GM21717 (cell line): ENCODE data around the gene SALL3.

ENCODE experiments used
- ATAC-seq: cut with Tn5 transposase; IDR thresholded peaks from one replicate; pipeline ENCODE4 v1.9.1; 2021; ENCODE audit warnings: mild to moderate bottlenecking, moderate library complexity; ENCODE audit not compliant: unreplicated experiment

Gene SALL3

DNA sequence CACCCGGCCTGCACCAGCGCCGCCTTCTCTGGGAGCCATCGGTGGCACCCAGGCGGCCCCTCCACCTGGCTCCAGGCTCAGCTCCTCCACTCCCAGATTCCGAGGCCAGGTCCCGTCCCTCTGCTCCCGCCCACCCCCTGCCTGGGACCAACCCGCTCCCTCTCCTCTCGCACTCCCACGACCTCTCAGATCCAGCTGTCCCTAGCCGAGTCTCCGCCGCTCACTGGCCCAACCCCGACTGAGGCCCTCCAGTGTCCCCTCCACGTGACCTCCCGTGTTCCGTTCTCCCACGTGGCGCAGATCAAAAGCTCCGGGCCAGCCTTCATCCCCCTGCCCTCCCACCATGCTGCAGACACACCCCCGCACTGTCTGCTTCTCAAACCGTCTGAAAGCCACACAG lies 14.4 kb upstream of the SALL3 start:
- ATAC-seq = no peak

DNA sequence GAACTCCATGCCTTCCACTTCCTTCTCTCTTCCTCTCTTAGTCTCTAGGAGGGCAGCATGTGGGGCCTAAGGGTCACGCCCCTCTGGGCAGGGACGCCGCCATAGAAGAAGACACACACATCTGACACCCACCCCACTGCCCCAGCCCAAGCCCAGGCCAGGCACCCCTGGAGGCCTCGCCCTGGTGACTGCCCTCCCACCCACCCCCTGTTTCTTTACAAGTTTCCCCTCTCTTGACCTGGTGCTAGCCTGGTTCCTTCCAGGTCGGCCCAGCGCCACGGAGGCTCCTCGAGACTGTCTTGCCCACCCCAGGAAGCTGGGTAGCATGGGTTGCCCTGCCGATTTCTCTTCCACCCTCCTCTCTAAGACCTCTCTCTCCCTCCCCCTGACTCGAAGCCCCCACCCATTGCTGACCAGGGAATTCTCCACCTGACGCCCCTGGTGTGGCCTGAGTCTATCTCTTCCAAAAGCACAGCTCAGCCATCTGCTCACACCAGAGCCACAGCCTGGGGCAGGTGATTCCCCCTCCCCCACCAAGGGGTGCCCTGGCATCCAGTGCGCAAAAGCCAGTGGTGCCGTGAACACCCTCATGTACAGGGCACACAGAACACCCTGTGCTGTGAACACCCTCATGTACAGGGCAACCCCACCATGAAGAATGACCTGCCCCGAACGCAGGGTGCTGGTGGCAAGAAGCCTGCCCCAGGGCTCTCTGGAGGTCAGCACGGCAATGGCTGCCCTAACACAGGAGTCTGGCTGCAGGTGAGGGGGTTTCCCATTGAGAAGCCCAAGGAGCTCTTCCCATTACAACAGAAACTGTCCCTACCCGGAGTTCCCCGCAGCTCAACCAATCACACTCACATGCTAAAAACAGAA lies 13.5 kb upstream of the SALL3 start:
- no peak for ATAC-seq

DNA sequence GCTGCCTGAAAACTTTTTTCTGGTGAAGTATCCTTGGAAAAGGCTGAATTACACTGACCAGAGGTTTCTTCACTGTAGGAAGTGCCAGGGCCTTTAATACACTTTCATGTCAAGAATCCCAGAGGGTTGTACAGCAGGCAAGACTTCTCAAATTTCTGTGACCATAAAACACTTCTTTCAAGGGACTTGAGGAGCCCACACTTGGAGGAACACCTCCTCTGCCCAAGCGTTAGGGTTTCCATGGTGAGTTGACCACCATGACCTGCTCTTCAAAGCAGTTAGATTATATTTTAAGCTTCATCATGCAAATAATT lies 12.9 kb upstream of the SALL3 start:
- no peak for ATAC-seq

DNA sequence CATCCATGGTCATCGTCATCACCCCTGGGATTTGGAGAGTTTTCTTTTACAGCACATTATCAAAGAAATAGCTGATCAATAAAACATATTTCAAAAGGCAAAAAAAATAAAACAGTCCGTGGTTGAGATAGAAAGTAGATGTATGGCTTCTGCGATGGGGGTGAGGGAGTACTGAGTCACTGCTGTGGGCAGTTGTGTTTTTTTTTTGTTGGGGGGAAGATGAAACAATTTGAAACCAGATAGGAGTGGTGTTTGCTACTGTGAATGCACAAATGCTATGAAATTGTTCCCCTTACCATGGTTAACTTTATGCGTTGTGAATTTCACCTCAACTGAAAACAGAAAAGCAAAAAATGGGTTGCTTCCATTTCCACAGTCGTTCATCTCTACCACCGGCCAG lies 11.9 kb upstream of the SALL3 start:
- no peak for ATAC-seq

DNA sequence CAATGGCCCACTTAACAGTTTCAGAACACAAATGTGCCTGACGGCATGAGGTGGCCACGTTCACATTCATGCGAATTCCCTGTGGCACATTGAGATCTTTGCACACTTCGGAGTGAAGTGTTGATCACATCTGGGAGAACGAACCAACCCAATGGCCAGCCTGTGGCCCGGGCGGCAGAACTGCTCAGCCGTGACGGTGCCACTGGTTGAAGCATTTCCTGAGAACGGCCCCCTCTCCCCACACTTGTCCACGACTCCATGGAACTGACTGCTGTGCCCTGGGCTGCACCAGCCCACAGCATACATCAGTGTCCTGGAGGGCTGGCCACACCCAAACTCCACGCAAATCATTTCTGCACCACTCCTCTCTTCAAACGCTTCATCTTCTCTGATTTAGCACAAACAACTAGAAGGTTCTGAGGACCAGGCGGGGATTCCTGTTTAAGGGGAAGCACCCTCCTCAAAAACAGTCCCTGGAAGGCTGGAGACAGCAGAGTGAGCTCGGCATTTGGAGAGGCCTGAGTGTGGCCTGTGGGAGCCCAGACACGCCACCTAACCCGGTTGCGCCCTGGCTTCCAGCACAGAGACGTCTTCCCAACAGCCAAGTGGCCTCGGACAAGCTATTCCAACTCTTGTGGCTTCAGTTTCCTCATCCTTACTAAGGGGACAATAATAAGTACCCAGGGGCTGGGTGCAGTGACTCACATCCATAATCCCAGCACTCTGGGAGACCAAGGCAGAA lies 9.9 kb upstream of the SALL3 start:
- ATAC-seq = no peak

DNA sequence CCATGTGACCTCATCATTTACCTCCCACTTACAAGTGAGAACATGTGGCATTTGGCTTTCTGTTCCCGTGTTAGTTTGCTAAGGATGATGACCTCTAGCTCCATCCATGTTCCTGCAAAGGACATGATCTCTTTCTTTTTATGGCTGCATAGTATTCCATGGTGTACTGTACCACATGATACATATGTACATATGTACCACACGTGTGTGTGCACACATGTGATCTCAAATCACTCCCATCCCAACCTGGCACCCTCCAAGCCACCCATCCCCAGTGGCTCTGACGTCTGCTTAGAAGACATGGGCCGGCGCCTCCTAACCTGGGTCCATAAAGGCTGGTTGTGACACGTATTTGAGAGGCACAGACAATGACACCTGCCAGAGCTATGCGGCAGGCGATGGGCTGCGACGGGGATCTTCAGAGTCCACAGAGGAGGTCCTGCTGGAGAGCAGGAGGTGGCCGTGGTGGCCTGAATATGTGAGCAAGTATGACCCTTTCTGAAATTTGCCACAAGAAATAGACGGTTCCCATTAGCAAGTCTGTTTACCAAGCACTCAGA lies 8.8 kb upstream of the SALL3 start:
- no peak for ATAC-seq

DNA sequence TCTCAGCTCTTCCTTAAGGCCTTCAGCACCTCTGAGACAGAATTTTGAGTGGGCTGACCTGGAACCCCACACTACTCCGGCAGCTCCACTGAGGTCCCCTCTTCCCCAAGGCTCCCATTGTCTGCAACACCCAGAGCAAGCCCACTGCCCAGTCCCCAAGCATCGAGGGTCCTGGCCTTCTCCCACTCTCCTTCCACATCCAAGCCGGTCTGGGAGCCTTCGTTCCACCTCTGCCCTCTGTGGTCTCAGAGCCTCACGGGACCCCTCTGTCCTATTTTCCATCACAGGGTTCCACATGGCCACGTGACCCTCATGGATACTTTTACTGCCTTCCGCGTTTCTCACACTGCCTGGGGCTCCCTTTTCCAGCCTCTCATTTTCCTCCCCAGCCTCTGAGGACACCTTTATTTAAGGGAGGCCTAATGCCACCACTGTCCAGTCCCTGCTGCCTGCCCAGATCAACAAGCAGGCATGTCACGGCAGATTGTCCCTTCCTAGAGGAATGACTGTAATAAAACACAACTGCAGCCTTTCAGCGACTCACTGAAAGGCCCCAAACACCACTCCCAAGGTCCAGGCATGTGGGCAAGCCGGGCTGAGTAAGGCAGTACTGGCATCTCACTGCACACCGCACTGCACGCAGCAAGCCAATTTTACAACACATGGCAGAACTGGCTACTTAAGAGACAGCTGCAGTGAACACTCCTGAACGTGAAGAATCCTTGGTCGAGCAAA lies 7.9 kb upstream of the SALL3 start:
- no peak for ATAC-seq

DNA sequence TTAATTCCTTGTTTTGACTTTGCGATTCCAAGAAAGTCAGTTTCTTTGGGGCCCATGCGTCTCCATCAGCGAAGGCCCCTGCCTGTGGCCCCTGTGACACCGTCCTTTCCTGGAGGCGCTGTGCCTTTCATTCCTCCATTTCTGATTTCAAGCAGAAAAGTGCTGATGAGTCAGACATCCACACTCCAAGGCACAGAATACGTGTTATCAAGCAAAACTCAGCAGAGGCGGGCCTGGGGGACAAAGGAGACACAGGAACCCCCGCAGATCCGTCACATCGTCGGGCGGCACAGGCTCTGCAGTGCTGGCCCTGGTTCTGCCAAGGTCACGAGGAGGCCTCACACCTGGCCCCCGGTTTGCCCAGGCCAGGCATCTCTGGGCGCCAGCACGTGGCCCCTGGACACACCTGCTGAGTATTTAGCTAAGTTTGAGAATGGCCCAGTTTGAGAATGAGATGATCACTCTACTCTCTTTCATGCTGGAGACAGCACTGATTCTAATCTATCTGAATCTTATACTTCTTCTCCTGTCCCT lies 7.2 kb upstream of the SALL3 start:
- ATAC-seq = no peak

DNA sequence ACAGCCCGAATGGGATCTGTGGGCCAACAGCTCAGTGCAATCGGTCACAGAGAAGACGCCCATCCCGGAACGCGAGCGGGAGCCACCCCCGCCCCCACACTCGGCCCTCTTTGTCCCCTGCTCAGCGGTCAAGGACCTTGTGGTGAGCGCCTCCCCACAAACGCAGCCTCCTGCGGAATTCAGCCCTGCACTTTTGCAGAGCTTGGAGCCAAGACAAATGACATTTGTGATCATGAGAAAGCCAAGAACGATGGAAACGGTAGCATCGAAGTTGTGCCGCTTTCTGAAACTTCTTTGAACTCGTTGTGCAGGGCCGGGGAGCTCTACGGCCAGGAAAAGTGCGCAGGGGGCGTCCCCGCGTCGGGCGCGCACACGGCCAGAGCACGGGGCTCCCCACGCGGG lies 6.7 kb upstream of the SALL3 start:
- no peak for ATAC-seq

DNA sequence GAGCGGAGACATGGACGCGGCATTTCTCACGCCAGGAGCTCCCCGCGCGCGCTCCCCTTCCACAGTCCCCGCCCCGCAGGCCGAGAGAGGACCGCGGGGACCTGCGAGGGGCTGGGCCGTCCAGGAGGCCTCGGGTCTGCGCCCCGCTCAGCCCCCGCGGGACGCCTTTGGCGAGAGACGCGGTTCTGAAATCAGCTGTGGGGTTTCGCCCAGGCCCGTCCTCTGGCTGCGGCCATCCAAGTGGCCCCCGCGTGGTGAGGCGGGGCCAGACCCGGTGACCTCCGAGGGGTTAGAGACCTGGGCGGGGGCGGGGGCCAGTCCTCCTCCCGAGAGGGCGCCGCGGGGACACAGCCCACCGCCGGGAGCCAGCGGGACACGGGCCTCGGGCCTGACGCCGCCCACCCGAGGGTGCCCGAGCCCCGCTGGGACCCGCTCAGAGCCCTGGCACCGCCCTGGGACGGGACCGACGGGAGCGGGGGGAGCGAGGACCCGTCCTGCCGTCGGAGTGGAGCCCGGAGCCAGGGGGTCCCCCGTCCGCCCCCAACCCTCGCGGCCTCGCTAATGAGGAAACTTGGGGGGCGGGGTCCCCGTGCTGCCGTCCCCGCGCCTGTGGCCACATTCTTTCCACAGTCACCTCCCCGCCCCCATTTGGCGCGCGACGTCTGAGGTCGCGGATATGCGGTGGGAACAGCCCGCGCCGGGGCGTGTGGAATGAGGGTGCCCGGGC lies 6.1 kb upstream of the SALL3 start:
- ATAC-seq = no peak

DNA sequence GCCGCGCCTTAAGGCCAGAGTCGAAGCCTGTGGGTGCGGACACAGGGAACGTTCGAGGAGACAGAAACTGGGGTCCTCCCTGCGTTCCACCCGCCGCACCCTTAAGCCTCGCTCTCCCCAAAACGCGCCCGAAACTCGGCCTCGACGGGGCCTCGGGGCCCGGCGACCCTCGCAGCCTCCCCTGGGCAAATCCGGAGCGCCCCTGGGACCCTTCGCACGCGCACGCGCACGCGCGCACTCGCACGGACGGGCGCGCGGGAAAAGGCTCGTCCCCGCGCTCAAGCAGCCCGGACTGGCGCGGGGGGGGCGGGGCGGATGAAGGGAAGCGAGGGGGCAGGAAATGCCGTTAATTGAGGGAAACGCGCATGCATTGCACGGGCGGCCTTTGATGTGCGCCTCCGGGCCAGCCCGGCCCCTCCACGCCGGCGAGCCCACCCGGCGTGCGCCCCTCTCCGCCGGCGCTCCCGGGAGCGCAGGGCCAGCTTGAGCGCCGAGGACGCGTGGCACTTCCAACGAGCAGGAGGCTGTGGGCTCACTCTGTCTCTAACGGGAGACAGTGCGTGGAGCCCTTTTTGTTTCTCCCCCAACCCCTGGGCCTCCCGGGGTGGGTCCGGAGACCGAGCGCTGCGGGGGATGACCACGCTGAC lies 5.4 kb upstream of the SALL3 start:
- no peak for ATAC-seq

DNA sequence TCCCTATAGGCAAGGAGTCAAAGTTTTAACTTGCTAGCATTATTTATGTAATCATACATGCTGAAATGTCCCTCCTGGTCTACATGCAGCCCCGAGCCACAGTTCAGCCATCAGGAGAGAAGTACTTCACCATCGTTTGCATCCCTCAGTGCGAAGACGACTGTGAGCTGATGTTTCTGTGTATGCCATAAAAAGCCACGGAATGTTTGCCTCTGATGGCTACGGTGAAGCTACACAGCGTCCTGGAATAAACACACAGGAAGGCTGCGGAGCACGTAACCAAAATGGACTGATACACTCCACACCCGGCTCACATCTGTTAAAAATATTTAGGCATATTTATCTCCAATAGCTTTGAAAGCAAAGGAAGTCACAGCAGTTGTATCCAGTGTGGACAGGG lies 4.3 kb upstream of the SALL3 start:
- ATAC-seq = no peak

DNA sequence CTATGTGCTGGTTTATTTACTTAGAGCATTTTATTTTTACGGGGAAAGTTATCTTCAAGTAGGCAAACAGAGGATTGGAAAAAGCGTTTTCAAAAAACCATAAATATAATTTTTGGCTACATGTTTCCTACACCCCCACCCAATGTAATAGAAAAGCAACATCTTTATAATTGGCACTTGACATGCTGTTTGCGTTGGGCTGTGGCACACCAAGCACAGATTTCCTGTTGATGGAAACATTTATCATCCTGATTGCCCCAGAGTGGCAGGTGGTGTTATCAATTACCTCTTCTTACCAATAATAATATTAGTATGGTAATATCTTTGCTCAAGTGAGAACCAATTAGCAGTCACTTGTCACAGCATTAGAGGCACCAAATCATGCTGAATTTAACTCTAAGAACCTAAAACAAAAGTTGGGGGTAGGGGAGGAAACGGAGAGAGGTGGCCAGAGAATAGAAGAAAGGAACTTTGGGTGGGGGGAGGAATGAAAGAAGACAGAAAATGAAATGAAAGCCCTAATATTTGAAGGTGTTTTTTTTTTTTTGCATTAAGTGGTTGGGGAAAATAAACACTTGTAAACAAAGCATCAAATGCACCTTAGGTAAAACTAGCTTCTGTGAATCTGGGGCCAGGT lies 3.8 kb upstream of the SALL3 start:
- no peak for ATAC-seq

DNA sequence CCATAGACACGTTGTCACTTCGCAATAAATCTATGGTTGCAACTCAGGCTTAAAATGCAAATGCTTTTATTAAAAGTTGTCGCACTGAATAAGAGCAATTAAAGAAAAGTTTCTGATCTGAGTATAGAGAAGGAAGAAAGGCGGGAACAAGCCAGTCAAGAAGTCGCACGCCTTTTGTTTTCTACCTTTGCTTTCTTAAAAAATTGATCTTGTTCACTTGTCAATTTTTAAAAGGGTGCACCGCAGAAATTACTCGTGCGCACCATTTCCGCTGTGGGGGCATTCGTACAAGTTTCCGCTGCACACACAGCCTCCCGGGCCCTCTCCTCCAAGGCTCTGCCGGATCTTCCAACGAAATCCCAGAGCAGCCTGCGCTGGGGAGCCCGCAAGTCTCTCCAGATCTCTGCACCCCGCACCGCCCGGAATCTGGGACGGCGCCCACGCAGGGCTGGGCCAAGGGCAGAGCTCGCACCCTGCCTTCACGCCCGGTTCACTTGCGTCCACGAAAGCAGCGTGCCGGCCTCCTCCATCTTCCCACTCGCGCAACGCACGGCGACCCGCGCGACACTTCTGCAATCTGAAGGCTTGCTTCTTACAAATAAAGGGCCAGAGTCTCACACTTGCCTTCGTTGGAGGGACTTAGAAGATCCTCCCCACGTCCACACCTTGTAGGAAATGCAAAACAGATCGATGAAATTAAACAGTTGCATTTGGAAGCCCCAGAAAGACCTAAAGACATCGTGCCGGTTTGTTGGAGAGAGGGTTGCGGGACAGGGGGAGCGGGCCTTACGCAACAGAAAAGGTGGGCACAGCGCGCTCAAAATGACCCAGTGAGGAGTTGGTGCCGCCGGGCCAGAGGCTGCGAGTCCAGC lies 2.6 kb upstream of the SALL3 start:
- no peak for ATAC-seq

DNA sequence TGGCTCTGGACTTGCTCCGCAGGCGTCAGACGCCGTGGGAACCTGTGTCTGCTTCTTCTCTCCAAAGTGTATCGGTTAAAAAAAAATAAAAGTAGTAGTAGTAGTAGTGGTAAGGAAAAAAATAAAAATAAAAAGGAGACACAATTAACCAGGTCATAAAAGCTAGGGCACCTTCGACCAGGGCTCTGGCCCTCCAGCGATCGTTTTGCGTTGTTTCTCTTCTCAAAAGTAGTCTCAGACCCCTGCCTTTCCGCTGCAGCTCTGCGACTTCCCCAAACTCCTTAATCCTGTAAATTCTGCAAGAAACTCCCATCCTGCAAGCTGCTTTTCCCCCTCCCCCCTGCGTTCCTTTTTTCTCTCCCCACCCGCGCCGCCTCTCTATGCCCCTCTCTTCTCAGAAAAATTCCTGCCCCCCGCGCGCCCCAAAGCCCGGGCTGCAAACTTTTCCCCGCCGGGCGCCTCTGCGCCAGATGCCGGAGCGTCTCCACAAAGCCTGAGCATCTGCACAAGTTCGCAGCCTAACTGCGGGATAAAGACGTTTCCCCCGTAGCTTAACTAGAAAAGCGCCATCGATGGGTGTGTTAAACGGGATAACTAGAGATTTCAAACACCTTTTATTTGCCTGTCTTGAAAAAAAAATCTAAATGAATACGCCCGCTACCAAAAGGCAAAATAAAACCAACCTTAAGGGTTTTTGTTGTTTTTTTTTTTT lies 1.8 kb upstream of the SALL3 start:
- ATAC-seq = no peak

DNA sequence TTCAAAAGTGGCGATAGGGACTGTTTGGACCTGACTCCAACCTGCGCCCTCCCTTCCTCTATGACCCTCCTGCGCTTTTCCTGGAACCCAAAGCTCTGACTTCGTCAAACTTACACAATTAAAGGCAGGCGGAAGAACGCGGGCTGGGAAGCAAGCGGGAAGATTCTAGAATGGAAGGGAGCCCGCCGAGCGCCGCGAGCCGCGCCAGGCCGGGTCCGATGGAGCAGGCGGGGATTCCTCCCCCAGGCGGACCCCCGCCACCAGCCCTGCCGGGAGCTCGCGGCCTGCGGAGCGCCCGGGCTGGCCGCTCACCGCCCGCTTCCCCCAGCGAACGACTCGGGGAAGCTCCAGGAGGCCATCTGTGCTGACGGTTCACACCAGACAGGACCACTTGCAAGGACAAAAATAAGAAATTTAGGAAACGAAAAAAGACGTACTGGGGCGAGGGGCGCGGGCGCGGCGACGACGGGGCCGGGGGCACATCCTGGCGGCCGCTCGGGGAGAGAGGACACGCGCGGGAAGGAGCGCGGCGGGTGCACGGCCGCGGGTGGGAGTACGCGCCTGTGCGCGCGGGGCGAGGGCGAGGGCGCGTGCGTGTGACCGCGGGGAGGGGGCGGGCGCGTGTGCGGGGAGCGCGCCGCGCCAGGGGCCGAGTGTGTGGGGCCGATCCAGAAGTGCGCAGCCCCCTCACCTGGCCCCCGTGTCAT lies 1.1 kb upstream of the SALL3 start:
- no peak for ATAC-seq

DNA sequence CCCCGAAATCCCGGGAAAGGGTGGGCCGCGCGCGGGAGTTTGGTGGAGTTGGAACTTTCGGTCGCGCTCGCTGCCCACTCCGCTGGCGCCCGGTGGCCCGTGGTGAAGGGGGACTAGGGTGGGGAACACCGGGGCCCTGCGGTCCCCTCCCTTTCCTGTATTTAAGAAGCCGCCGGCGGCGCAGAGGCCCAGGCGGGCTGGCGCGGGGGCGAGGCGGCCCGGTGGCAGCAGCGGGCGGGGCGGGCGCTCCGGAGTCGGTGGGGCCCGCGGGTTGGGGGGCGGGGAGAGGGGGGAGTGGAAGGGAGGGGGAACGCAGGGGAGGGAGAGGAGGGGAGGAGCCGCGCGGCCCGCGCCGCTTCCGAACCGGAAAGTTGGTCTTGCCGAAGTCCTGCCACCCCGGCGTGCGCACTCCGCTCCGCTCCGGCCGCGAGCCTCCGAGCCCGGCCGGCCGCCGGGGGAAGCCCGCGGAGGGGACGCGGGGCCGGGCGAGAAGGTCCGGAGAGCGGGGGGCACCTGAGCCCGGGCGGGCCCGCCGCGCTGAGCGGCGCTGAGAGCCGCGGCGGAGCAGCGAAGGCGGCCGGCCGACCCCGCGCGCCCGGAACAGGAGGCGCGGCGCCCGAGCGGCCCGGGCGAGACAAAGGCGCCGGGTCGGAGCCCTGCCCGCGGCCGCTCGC lies 425 bp upstream of the SALL3 start:
- no peak for ATAC-seq
